Measurements from ENCODE around the gene DDX41. TPM values are rescaled to one million over a fixed set of nuclear protein-coding genes. Genes with fewer than 3 reads are reported as not detected.

Gene DDX41
- polyA plus RNA-seq, 4 donors = 67.0 to 105 (median 88.9) TPM

DNA sequence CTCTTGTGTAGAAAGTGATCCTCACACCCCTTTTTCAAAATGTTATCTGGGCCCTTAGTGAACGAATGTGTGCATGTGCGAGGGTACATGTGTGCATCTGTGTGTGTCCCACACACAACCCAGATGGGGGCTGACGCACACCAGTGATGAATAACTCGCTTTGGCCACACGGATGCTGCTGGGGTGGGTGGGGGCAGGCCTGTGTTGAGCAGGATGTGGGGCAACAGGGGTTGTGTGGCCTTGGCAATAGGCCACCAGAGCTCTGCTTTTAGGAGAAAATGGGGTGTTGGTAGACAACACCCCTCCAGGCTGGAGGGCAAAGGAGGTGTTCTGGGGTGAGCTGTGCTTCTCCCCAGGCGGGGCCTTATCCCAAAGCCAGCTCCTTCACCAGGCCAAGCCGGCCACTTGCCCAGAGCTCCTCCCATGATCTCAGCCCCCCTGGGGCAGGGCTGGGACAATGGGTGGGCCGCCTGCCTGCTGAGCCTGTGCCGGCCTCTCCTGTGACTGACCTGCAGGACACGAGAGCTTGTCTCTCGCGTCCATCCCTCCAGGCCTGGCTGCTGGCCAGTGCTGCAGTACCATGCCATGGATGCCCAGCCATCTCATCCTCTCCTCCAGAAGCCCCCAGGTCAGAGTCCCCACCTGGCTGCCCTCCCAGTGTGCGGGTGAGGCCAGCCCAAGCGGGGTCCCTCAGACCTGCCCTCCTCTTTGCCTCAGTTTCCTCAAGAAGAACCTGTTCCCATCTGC, 45.0 kb downstream of the DDX41 start:
- no peak for DNase-seq (ENCODE audit: low read depth in 4 of 4, low spot score in 3 of 4)

DNA sequence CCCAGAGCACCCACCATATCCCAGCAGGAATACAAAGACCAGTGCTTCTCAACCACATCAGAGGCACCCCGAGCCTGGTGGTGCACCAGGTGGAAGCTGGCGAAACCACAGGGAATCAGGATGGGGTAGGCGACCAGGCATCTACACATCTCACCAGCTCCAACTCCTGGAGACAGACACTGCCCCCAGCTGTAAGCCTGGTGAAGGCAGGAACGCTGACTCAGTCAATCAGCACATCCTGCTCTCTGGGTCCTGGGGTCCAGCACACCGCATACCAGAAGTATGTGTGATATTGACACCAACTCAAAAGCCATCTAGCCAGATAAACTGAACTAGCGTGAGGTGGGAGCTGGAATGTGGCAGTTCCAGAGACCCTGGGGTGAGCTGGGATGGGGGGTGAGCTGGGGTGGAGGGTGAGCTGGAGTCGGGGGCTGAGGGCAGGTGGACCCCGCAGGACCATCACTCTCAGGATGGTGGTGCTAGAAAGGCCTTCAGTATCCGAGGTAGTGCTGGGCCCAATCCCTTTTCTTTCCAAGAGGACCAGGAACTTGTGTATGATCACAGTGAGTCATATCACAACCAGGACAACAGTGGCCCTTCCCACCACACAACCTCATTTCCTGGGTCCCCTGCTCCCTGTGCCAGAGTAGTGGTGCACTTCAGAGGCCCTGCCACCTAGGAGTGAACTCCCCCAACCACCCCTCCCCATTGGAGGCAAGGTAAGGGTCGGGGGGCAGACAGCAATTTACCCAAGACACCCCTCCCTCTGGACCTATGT, 45.8 kb downstream of the DDX41 start:
- DNase-seq (ENCODE audit: low read depth in 4 of 4, low spot score in 3 of 4) = no peak

- DNase-seq (ENCODE audit: low read depth in 4 of 4, low spot score in 3 of 4) = no peak
Observed at GRCh38 chr5:177469750-177470525, 46.8 kb downstream of the DDX41 start.

DNA sequence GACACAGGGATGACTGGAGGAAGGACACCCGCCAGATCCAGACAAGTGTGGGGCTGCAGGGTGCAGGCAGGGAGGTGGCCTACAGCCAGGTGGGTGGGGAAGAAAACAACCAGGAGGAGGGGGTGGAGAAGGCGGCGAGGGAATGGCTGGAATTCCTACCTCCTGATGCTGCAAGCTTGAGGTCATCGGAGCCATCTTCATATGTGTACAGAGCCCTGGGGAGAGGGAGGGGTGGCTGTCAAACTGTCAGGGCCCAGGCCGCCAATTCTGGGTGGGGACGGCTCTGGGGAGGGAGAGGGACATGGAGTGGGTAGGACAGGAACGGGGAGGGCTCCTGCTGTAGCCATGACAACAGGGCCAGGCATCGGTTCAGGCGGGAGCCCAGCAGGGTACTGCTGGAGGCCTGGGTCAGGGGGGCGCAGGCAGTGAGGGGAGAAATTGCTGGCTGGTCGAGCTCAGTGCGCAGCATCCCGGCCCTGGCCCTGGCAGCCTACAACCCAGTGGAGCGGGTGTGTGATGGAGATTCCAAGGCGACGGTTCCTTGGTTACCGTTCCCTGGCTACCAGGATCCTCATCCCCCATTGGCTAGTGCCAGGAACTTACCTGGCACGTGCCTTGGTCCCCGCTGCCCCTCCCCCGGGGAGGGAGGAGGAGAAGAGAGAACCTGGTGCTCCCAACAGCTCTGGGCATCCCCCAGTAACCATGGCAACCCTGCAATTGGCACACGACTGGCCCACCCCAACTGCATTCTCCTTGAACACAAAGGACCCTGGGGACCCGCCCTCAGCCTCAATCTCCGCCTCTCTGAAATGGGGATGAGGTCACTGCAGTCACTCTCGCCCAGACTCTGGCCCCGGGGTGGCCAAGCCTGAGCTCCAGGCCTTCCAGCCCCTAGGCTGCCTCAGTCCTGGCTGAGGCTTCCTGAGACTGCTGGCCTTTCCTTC, 47.8 kb downstream of the DDX41 start:
- no peak for DNase-seq (ENCODE audit: low read depth in 4 of 4, low spot score in 3 of 4)

- no peak for DNase-seq (ENCODE audit: low read depth in 4 of 4, low spot score in 3 of 4)
Observed at GRCh38 chr5:177468329-177468684, 48.5 kb downstream of the DDX41 start.

GRCh38 chr5:177467436-177467835, 49.3 kb downstream of the DDX41 start:
- no peak for DNase-seq (ENCODE audit: low read depth in 4 of 4, low spot score in 3 of 4)

DNA sequence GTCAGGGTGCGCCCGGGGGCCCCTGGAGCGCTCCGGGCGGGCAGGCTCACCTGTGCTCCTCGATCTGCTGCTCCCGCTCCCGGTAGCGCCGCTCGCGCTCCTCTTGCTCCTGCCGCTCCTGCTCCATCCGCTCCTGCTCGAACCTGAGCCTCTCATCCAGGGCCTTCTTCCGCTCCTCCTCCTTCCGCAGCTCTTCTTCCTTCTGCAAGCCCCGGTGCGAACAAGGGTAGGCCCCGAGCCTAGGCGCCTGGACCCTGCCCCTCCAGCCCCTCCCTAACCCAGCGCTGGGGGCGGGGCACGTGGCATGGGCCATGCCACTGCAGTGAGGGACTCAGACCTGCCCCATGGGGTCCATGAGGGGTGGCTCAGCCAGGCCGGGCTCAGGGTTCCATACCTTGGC, 49.9 kb downstream of the DDX41 start:
- DNase-seq (ENCODE audit: low read depth in 4 of 4, low spot score in 3 of 4) = no peak

- no peak for DNase-seq (ENCODE audit: low read depth in 4 of 4, low spot score in 3 of 4)
Observed at GRCh38 chr5:177465044-177465443, 51.7 kb downstream of the DDX41 start.

DNA sequence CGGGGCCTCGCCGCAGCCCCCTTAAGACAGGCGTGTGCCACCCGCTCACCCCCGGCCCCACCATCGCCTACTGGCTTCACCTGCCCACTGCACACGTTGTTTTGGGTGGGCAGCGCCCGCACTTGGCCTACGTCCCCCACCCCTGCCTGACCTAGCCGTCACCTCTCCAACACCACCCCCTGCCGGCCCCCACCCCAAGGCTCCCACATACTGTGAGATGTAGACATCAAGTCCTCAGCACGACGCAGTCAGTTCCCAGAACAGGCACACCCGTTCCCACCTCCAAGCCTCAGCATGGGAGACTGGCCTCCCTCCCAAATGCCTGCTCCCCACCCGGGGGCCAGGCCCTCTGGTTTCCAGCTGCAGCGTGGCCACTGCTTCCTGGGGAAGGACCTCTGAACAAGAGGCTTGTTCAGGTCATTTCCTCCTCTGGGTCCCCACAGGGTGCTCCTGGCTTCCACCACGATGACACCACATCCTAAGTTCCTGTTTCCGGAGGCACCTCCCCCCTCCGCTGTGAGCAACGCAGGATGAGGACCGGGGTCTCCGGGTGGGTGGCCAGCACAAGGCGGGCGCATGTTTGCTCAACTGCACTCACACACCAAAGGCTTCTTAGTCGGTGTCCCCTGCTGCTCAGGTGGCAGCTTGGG, 54.6 kb downstream of the DDX41 start:
- no peak for DNase-seq (ENCODE audit: low read depth in 4 of 4, low spot score in 3 of 4)

Other genes with a start within 250 kb of the DDX41 start
- gene RAB24, start 213.2 kb downstream of the DDX41 start, polyA plus RNA-seq (ENCODE audit: insufficient read length in 4 of 4) = 10 to 100 TPM; 21.9 to 44.8 (median 25.5) TPM
- gene PRELID1, start 213.2 kb downstream of the DDX41 start, polyA plus RNA-seq (ENCODE audit: insufficient read length in 4 of 4) = 100 to 1,000 TPM in 3 of 4 donors, 10 to 100 TPM in 1; 89.7 to 141 (median 120) TPM
- gene MXD3, start 205.1 kb downstream of the DDX41 start, polyA plus RNA-seq (ENCODE audit: insufficient read length in 4 of 4) = 10 to 100 TPM; 10.9 to 24.6 (median 16.3) TPM
- 100 to 1,000 TPM in 3 of 4 donors, 10 to 100 TPM in 1; 94.0 to 135 (median 130) TPM for gene LMAN2, start 165.3 kb downstream of the DDX41 start, polyA plus RNA-seq (ENCODE audit: insufficient read length in 4 of 4)
- gene RGS14, start 159.0 kb downstream of the DDX41 start, polyA plus RNA-seq (ENCODE audit: insufficient read length in 4 of 4) = 10 to 100 TPM in 3 of 4 donors, 1 to 10 TPM in 1; 5.7 to 19.3 (median 13.9) TPM
- 100 to 1,000 TPM in 2 of 4 donors, 10 to 100 TPM in 1, 1 to 10 TPM in 1; 3.4 to 223 (median 131) TPM for gene SLC34A1, start 132.5 kb downstream of the DDX41 start, polyA plus RNA-seq (ENCODE audit: insufficient read length in 4 of 4)
- 1 to 10 TPM in 2 of 4 donors, under 1 TPM in 1, not detected in 1; 0.26 to 2.6 (median 1.5) TPM for gene PFN3, start 116.3 kb downstream of the DDX41 start, polyA plus RNA-seq (ENCODE audit: insufficient read length in 4 of 4)
- gene F12, start 107.4 kb downstream of the DDX41 start, polyA plus RNA-seq (ENCODE audit: insufficient read length in 4 of 4) = 10 to 100 TPM in 1 of 4 donors, 1 to 10 TPM in 2, under 1 TPM in 1; 0.91 to 13.4 (median 5.8) TPM
- 10 to 100 TPM; 22.2 to 29.0 (median 24.6) TPM for gene GRK6, start 90.3 kb downstream of the DDX41 start, polyA plus RNA-seq (ENCODE audit: insufficient read length in 4 of 4)
- 1 to 10 TPM in 2 of 4 donors, under 1 TPM in 2; 0.76 to 2.4 (median 0.99) TPM for gene PRR7, start 70.1 kb downstream of the DDX41 start, polyA plus RNA-seq (ENCODE audit: insufficient read length in 4 of 4)
- 100 to 1,000 TPM; 180 to 210 (median 185) TPM for gene DBN1, start 43.3 kb downstream of the DDX41 start, polyA plus RNA-seq (ENCODE audit: insufficient read length in 4 of 4)
- gene PDLIM7, start 19.4 kb downstream of the DDX41 start, polyA plus RNA-seq (ENCODE audit: insufficient read length in 4 of 4) = 100 to 1,000 TPM in 2 of 4 donors, 10 to 100 TPM in 2; 73.6 to 157 (median 121) TPM
- 1 to 10 TPM; 3.9 to 7.1 (median 4.3) TPM for gene DOK3, start 7.1 kb downstream of the DDX41 start, polyA plus RNA-seq (ENCODE audit: insufficient read length in 4 of 4)
- gene FAM193B, start 37.6 kb upstream of the DDX41 start, polyA plus RNA-seq (ENCODE audit: insufficient read length in 4 of 4) = 100 to 1,000 TPM in 1 of 4 donors, 10 to 100 TPM in 3; 59.7 to 127 (median 73.9) TPM
- 100 to 1,000 TPM; 147 to 156 (median 154) TPM for gene TMED9, start 75.2 kb upstream of the DDX41 start, polyA plus RNA-seq (ENCODE audit: insufficient read length in 4 of 4)
- 10 to 100 TPM; 18.6 to 29.0 (median 22.1) TPM for gene B4GALT7, start 83.2 kb upstream of the DDX41 start, polyA plus RNA-seq (ENCODE audit: insufficient read length in 4 of 4)